ENCODE results near the gene OAS3. TPM values are rescaled to one million over a fixed set of nuclear protein-coding genes. Genes with fewer than 3 reads are reported as not detected.

OAS3 gene
- total RNA-seq, 1 donor, result 3.9 TPM

- H3K4me3 ChIP-seq (ENCODE audit: low read depth, low read length), result no peak overlapping the region
- no peak for TF ChIP-seq CTCF (IDR thresholded peaks at IDR 0.05; ENCODE audit: insufficient read depth, low read length)
- no peak for DNase-seq (ENCODE audit: low read depth)
Measured at GRCh38 chr12:112989806-112990205, 51.5 kb downstream of the OAS3 start.

- DNase-seq (ENCODE audit: low read depth), result peak; percentile 76
- TF ChIP-seq CTCF (IDR thresholded peaks at IDR 0.05; ENCODE audit: insufficient read depth, low read length), result peak; percentile 91
- H3K4me3 ChIP-seq (ENCODE audit: low read depth, low read length), result no peak overlapping the region
Measured at GRCh38 chr12:112992541-112993398, 54.5 kb downstream of the OAS3 start.

- H3K4me3 ChIP-seq (ENCODE audit: low read depth, low read length), result no peak overlapping the region
- DNase-seq (ENCODE audit: low read depth), result no peak
- TF ChIP-seq CTCF (IDR thresholded peaks at IDR 0.05; ENCODE audit: insufficient read depth, low read length), result no peak
Measured at GRCh38 chr12:112995008-112995407, 56.7 kb downstream of the OAS3 start.

GRCh38 chr12:112996501-112996900, 58.2 kb downstream of the OAS3 start:
- no peak for TF ChIP-seq CTCF (IDR thresholded peaks at IDR 0.05; ENCODE audit: insufficient read depth, low read length)
- H3K4me3 ChIP-seq (ENCODE audit: low read depth, low read length), result no peak overlapping the region
- DNase-seq (ENCODE audit: low read depth), result no peak

- TF ChIP-seq CTCF (IDR thresholded peaks at IDR 0.05; ENCODE audit: insufficient read depth, low read length), result no peak
- H3K4me3 ChIP-seq (ENCODE audit: low read depth, low read length), result no peak overlapping the region
- no peak for DNase-seq (ENCODE audit: low read depth)
Measured at GRCh38 chr12:112997506-112997905, 59.2 kb downstream of the OAS3 start.

- no peak for DNase-seq (ENCODE audit: low read depth)
- TF ChIP-seq CTCF (IDR thresholded peaks at IDR 0.05; ENCODE audit: insufficient read depth, low read length), result no peak
- H3K4me3 ChIP-seq (ENCODE audit: low read depth, low read length), result no peak overlapping the region
Measured at GRCh38 chr12:112998987-112999767, 60.9 kb downstream of the OAS3 start.

Data from fibroblast of the aortic adventitia (primary cell).